Endometrial microvascular endothelial cells (primary cell): ENCODE results near the gene FAM186B. TPM values are rescaled to one million over a fixed set of nuclear protein-coding genes. Genes with fewer than 3 reads are reported as not detected.
"Not testable (repeated sequence)": the region's sequence is repeated elsewhere in the genome, so short reads cannot be mapped to it uniquely, and the experiment has no call there.

Experiments
- in situ Hi-C: cut with HindIII; loops from 2 replicates; pipeline ENCODE4 v1.10.0; 2017; ENCODE audit warnings: low sequenced_read_pairs, low pct_unique_long_range_greater_than_20kb; ENCODE audit errors: inconsistent ontology term
- total RNA-seq: library from RNA; depleted of rRNA; stranded (reverse); fragments of >200 nt; gene quantifications from one replicate; pipeline ENCODE4 v1.2.3, GENCODE V29; 2015; ENCODE audit errors: inconsistent ontology term

The FAM186B gene
- not detected for total RNA-seq

- in situ Hi-C loops: not testable (repeated sequence)
Measured at GRCh38 chr12:49605539-49605938, at the start of gene FAM186B. Gene FAM186B, minus strand, starts transcription at chr12:49605639. Its CDS starts 162 bp downstream, at chr12:49605477.

- in situ Hi-C loops: no loop called here
Measured at GRCh38 chr12:49654715-49655114, 49.3 kb upstream of the FAM186B start.

DNA sequence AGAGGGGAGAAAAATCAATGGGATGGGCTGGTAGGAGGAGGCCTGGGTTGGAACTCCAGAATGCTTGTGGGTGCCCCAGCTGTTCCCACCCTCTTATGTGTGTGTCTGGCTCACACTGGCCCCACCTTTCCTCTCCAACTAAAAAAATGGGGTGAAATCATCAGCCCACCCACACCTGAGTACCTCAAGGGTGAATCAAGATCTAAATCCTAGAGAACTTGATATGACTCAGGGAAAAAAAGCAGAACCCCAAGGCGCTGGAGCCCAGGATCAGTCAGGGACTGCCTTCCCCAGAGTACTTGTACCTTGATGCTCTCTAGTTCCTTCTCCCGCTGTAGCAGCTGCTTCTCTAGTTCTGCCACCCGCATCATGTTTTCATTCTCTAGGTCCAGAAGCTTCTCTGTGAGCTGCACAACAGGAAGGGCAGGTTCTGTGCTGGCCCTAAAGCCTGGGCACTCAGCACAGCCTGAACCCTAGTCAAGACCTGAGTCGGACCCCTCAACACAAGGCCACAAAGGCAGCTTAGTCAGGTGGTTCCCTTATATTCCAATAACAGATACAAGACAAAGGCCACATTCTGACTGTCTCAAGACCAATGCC is 47.6 kb upstream of the FAM186B start:
- in situ Hi-C loops: no loop called here

- in situ Hi-C loops: no loop called here
Measured at GRCh38 chr12:49651855-49652254, 46.4 kb upstream of the FAM186B start.

DNA sequence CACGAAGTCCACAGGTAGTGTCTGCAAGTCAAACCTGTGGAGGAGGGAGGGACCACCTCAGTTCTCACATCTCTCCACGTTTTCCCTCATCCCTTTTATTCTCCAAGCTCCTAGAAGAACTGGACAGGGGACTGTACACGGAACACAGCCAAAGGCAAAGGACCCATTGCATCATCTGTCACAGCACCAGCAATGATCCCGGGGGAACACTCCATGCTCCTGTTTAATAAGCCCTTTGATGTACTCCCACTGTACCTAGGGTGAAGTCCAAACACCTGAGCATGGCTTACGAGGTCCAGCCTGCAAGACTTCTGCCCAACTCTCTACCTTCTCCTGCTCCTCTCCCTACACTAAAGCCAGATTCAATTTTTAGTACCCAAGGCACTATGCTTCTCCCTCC is 44.5 kb upstream of the FAM186B start:
- in situ Hi-C loops: no loop called here

DNA sequence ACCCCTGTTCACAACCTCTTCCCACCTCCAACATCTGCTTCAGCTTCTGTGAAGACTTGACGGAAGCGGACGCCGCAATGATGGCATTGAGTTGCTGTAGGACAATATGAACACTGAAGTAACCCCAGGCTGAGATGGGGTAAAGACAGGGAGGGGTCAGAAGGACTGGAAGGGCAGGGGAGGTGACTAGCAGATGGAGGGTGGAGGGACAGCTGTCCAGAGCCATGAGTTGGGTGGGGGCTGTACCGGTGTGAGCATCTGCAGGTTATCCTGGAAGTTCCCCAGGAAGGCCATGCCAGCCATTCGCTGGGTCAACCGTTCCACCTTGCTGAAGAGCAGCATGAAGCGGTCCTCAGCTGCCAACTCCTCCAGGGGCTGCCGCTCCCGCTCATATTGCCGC is 44.0 kb upstream of the FAM186B start:
- in situ Hi-C loops: no loop called here

- in situ Hi-C loops: no loop called here
Measured at GRCh38 chr12:49648712-49649003, 43.2 kb upstream of the FAM186B start.

GRCh38 chr12:49647827-49648711 is 42.6 kb upstream of the FAM186B start:
- in situ Hi-C loops: no loop called here

- in situ Hi-C loops: no loop called here
Measured at GRCh38 chr12:49646871-49647654, 41.6 kb upstream of the FAM186B start.

DNA sequence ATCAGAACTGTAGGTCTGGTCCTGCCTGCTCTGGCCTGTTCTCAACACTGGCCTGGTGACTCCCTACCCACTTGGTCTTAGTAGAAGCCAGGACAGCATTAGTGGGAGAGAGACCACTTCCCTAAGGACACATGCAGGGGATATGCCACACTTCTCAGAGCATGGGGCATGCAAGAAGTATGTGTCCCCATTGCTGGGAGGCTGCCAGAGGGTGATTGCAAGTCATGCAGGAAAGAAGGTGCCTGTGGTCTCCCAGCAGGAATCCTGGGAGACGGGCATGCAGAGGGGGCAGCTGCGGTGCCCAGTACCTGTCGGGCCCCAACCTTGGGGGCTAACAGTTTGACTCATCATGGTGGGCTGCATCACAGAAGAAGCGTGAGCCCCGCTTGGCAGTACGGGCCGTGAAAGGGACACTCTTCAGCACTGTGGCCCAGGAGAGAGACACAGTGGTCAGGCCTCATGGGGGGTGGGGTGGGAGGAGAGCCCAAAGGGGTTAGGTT is 40.9 kb upstream of the FAM186B start:
- in situ Hi-C loops: no loop called here

DNA sequence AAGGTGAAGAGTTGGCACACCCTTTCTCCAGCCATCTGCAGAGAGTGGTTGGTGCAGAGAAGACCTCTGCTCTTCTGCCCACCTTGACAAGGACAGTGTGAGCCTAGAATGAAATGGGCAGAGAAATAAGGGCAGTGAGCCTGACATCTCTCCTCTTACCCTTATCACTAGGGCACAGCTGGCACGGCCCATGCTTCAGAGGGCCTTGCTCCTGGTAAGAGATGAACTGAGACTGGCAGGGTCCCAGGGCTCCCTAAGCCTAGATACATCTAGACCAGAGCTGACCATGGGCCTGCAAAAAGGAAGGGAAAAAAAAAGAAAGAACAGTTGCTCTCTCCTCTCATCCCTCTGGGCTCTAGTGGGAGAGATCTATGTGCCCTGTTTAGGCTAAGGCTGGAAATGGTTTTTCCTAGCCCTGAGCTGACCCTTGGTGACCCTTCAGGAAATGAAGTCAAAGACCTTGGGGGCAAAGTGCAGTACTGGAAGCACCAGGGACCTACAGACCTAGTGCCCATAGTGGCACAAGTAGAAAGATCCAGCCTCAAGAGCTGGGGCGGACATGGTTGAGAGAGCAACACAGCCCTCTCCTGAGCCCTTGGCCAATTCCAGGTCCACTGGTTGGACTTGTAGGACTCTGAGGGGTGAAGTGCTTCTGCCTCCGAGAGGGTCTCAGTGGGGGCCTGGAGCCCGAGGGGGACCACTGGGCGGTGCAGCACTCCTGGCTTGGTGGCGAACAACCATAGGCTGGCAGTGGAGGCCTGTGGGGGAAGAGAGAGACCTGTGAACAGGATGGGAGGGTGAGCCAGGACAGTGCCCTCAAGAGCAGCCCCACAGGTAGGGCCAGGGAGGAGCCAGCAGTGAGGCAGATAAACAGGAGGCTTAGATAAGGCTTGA is 40.0 kb upstream of the FAM186B start:
- in situ Hi-C loops: no loop called here

DNA sequence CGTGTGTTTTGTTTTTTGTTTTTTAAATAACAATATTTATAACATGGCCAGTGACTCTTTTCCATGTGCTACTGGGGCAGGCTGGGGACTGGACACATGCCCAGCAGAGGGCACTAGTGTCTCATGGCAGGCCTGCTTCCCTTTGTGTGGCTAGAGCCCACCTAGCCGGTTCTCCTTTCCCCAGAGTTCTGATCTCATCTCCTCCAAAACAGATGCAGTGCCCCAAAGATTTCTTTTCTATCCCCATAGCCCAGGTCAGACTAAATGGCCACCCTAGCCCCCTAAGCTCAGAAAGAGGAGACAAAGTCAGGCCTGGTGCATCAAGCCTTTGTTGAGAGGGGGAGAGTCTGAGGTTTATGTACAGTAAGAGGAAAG is 39.2 kb upstream of the FAM186B start:
- in situ Hi-C loops: no loop called here

- in situ Hi-C loops: no loop called here
Measured at GRCh38 chr12:49643961-49644619, 38.7 kb upstream of the FAM186B start.

DNA sequence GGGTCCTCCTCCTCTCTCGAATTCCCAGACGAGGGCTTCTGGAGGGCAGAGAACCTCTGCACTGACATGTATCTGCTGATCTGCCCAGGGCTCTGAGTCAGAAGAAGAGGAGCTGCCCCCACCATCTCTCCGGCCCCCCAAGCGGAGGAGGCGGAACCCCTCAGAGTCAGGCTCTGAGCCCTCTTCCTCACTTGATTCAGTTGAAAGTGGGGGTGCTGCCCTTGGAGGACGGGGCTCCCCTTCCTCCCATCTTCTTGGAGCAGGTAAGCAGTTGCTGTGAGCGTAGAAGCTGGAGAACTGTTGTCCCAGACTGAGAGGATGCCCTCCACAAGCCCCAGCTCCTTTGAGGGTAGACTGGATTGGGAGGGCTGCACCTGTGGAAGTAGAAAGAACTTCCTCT is 37.7 kb upstream of the FAM186B start:
- in situ Hi-C loops: no loop called here

- in situ Hi-C loops: no loop called here
Measured at GRCh38 chr12:49642370-49642802, 36.9 kb upstream of the FAM186B start.

GRCh38 chr12:49641748-49642369 is 36.4 kb upstream of the FAM186B start:
- in situ Hi-C loops: no loop called here

DNA sequence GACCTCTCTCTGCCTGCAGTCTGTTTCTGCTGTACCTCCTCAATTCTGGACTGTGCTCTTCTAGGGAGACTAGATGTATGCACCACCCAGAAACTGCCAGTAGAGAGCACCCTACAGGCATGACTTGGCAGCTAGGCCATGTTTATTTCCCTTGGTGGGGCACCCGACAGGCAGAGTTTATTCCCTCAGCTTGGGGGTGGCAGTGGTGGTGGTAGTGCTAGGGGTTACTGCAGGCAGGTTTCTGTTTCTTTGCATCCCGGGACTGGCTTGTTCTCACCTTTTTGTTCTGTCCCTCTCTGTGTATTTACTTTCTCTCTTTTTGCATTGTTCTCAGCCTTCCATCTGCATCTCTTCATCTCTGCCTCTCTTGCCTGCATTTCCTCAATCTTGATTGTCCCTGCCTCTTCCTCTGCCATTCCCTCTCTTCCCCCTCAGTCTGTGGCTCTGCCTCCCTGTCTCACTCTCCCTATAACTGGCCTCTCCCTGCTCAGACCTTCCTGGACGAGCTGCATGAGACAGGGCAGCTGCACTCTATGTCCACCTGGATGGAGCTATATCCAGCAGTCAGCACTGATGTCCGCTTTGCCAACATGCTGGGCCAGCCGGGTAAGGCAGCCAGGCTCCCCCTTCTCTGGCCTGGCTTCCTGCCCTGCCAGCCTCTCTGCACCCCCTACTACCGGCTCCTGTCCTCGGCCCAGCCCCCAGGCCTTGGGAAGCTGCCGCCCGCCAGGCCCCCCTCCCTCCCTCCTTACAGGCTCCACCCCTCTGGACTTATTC is 31.7 kb upstream of the FAM186B start:
- in situ Hi-C loops: no loop called here
